Measurements from ENCODE around the gene SLC49A4. TPM values are rescaled to one million over a fixed set of nuclear protein-coding genes. Genes with fewer than 3 reads are reported as not detected.

SLC49A4 gene
- total RNA-seq, result 30.7 TPM

GRCh38 chr3:122794779-122795673 lies at the start of gene SLC49A4:
TSS of gene SLC49A4 (plus strand) at chr3:122795069. CDS start at chr3:122795193, 124 bp downstream.

GRCh38 chr3:122793568-122794416 lies 1.1 kb upstream of the SLC49A4 start, which contains the start of gene HSPBAP1:
TSS of gene HSPBAP1 (minus strand) at chr3:122793831. CDS start at chr3:122793680, 151 bp downstream.

Other genes starting within 250 kb of the SLC49A4 start
- 4.1 TPM for gene PARP9, start 230.8 kb upstream of the SLC49A4 start, total RNA-seq
- gene DTX3L, start 230.7 kb upstream of the SLC49A4 start, total RNA-seq, result 2.8 TPM
- gene PARP15, start 217.4 kb upstream of the SLC49A4 start, total RNA-seq, result under 0.01 TPM
- gene PARP14, start 114.2 kb upstream of the SLC49A4 start, total RNA-seq, result 8.8 TPM
- gene HSPBAP1, start 1.2 kb upstream of the SLC49A4 start, total RNA-seq, result 14.4 TPM
- gene SEMA5B, start 232.7 kb downstream of the SLC49A4 start, total RNA-seq, result 28.5 TPM

Measured in parietal lobe (tissue), 1 donor.